GM19463 (cell line): ENCODE data around the gene DMXL2.
"Not testable (repeated sequence)": the region's sequence is repeated elsewhere in the genome, so short reads cannot be mapped to it uniquely, and the experiment has no call there.

Experiments
- ATAC-seq: cut with Tn5 transposase; IDR thresholded peaks from one replicate; pipeline ENCODE4 v1.9.1; 2021; ENCODE audit warnings: mild to moderate bottlenecking, moderate library complexity; ENCODE audit not compliant: unreplicated experiment

DMXL2 gene

DNA sequence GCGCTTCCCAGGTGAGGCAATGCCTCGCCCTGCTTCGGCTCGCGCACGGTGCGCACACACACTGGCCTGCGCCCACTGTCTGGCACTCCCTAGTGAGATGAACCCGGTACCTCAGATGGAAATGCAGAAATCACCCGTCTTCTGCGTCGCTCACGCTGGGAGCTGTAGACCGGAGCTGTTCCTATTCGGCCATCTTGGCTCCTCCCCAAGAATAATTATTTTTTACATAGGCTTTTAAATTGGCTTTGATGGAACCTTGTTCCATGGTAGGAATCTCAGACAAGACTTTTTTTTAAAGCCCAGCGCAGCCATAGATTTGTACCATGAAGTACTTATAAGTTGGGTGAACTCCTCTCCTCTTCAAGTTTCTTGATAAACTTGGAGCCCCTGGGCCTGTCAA lies 199.5 kb downstream of the DMXL2 start:
- not testable (repeated sequence) for ATAC-seq

GRCh38 chr15:51416129-51416528 lies 206.4 kb downstream of the DMXL2 start:
- ATAC-seq, result no peak

DNA sequence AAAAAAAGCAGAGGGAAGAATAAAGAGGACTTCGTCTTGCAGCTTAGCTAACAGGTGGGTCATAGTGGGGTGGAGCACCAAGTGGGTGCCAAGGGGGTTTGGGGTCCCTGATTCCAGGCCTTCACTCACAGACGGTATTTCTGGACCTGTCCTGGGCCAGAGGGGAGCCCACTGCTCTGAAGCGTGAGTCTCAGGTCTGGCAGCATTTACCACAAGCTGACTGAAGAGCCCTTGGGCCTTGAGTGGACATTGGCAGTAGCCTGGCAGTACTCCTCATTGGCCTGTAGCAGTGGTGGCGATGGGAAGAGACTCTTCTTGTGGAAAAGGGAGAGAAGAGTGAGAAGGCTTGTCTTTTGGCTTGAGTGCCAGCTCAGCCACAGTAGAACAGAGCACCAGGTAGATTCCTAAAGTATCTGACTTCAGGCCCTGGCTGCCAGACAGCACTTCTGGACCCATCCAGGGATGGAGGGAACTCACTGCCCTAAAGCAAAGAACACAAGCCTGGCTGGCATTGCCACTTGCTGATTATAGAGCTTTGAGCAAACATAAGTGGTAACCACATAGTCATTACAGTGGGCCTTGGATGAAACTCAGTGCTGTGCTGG lies 208.2 kb downstream of the DMXL2 start:
- ATAC-seq, result no peak

GRCh38 chr15:51405693-51406523 lies 216.7 kb downstream of the DMXL2 start:
- ATAC-seq, result no peak

GRCh38 chr15:51403946-51404695 lies 218.4 kb downstream of the DMXL2 start:
- no peak for ATAC-seq

- no peak for ATAC-seq
Measured at GRCh38 chr15:51403072-51403878, 219.3 kb downstream of the DMXL2 start.

DNA sequence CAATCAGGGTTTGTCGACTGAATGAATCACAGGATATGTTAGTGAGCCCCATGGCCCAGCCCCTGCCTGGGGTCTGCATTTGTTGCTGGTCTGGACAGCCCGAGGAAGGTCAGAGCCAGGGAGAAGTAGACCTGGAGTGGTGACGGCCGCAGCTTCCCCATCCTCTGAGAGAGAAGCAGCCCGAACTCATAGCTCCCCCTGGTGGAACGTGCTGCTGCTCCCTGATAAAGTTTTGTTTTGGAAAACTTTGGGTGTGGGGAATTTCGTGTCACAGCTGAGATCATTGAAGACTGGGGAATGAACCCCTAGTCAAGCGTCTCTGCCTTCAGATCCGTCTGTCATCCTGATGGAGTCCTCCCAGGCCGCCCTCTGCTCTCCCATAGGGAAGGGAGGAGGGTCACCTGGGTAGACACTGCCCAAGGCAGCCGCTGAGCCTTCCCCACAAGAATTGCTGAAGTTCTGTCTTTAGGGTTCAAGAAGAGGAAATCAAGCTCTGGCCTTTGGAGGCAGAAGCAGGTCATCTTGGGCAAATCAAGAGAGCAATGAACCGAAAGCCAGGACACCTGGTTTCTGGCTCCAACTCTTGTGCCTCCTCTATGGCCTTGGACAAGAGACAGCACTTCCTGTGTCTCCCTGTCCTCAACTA lies 220.6 kb downstream of the DMXL2 start:
- no peak for ATAC-seq

DNA sequence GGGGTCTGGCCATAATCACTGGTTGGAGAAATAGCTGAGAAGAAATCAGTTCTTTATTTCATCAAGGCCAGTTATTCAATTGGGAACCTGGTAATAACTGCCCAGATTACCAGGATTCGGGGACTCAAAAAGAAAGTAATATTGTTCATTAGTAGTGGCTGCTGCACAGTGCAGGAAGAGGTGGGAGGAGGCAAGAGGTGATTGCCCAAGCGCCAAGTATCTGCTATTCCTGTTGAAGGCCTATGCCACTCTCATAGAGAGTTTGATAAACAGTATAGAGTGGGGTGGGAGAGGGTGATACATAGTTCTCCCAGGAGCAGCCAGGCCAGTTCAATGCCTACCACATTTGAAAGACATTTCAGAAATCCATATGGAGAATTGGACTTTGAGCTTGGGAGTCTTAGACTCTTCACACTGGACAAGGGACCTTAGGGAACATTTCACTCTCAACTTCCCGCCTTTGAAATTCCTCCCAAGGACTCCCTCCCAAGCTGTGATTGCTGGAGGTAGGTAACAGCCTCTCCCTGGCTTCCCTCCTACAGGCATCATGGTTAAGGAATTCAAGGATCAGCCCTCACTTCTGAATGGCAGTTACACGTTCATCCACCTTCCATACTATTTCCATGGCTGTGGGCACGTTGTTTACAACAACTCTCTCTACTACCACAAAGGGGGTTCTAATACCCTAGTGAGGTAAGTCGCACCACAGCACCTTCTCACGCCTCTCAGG lies 221.4 kb downstream of the DMXL2 start:
- no peak for ATAC-seq

GRCh38 chr15:51398626-51399025 lies 223.9 kb downstream of the DMXL2 start:
- no peak for ATAC-seq
